Liver (tissue), 9 donors: ENCODE data around the gene HMG20A. TPM values are rescaled to one million over a fixed set of nuclear protein-coding genes. Genes with fewer than 3 reads are reported as not detected.
A peak's percentile ranks its signal among the peaks of the same experiment; 100 is the strongest.

Experiments used
- DNase-seq: peaks from one replicate; pipeline ENCODE4 v3.0.0-alpha.2; 2017; ENCODE audit warnings: low spot score
- H3K27ac ChIP-seq, 2 donors: one replicate each; pipeline ENCODE4 v1.7.0; 2013; ENCODE audit warnings: inconsistent platforms in 2 of 2, low read length in 2 of 2, control low read depth in 1 of 2, low read depth in 1 of 2, mild to moderate bottlenecking in 1 of 2
- H3K27me3 ChIP-seq, 4 donors: one replicate each; pipeline versions ENCODE4 v1.6.1 to v1.7.0; 2013; ENCODE audit warnings: low read length in 3 of 4, inconsistent platforms in 1 of 4, mild to moderate bottlenecking in 1 of 4, moderate library complexity in 1 of 4; ENCODE audit not compliant: control insufficient read depth in 4 of 4, insufficient read depth in 4 of 4
- H3K36me3 ChIP-seq, 4 donors: one replicate each; pipeline versions ENCODE4 v1.6.1 to v1.7.0; 2013; ENCODE audit warnings: low read length in 3 of 4, mild to moderate bottlenecking in 3 of 4, low read depth in 1 of 4, moderate library complexity in 1 of 4; ENCODE audit not compliant: control insufficient read depth in 4 of 4, insufficient read depth in 3 of 4
- H3K4me1 ChIP-seq, 4 donors: one replicate each; pipeline versions ENCODE4 v1.6.1 to v1.7.0; 2013; ENCODE audit warnings: low read length in 3 of 4, mild to moderate bottlenecking in 3 of 4, moderate library complexity in 1 of 4; ENCODE audit not compliant: control insufficient read depth in 4 of 4, insufficient read depth in 4 of 4
- H3K4me3 ChIP-seq, 3 donors: one replicate each; pipeline versions ENCODE4 v1.6.1 to v1.7.0; 2013; ENCODE audit warnings: low read length in 3 of 3, control low read depth in 1 of 3, low read depth in 1 of 3, mild to moderate bottlenecking in 1 of 3
- H3K9ac ChIP-seq, 2 donors: one replicate each; pipeline ENCODE4 v1.7.0; 2013; ENCODE audit warnings: low read length in 2 of 2, mild to moderate bottlenecking in 2 of 2, moderate library complexity in 2 of 2, control low read depth in 1 of 2, low read depth in 1 of 2
- H3K9me3 ChIP-seq, 4 donors: one replicate each; pipeline versions ENCODE4 v1.6.1 to v1.7.0; 2013; ENCODE audit warnings: low read length in 3 of 4; ENCODE audit not compliant: control insufficient read depth in 4 of 4
- EGR1 ChIP-seq, 2 donors: IDR thresholded peaks; 2 replicates each; pipeline ENCODE4 v1.6.1; 2016 to 2018; ENCODE audit warnings: antibody characterized with exemption in 2 of 2, low read depth in 2 of 2
- FOXA1 ChIP-seq: IDR thresholded peaks from 2 replicates; pipeline ENCODE4 v1.6.1; 2016; ENCODE audit warnings: antibody characterized with exemption
- FOXA2 ChIP-seq: IDR thresholded peaks from 2 replicates; pipeline ENCODE4 v1.6.1; 2016; ENCODE audit warnings: antibody characterized with exemption
- GABPA ChIP-seq, 2 donors: IDR thresholded peaks in 1 of 2; conservative IDR thresholded peaks in 1 of 2; 2 replicates each; pipeline ENCODE4 v1.6.1; 2016; ENCODE audit warnings: antibody characterized with exemption in 2 of 2, mild to moderate bottlenecking in 1 of 2, moderate library complexity in 1 of 2
- HNF4A ChIP-seq, 2 donors: conservative IDR thresholded peaks; 2 replicates each; pipeline ENCODE4 v1.6.1; 2016; ENCODE audit warnings: antibody characterized with exemption in 2 of 2, mild to moderate bottlenecking in 2 of 2
- HNF4G ChIP-seq: IDR thresholded peaks from 2 replicates; pipeline ENCODE4 v1.6.1; 2016; ENCODE audit warnings: antibody characterized with exemption
- JUND ChIP-seq, 2 donors: IDR thresholded peaks; 2 replicates each; pipeline ENCODE4 v1.6.1; 2016; ENCODE audit warnings: antibody characterized with exemption in 2 of 2
- NR2F2 ChIP-seq: IDR thresholded peaks from 2 replicates; pipeline ENCODE4 v1.6.1; 2016; ENCODE audit warnings: antibody characterized with exemption
- RXRA ChIP-seq, 2 donors: IDR thresholded peaks; 2 replicates each; pipeline ENCODE4 v1.6.1; 2017 to 2018; ENCODE audit warnings: antibody characterized with exemption in 2 of 2, mild to moderate bottlenecking in 1 of 2
- SP1 ChIP-seq: IDR thresholded peaks from 2 replicates; pipeline ENCODE4 v1.6.1; 2018; ENCODE audit warnings: antibody characterized with exemption, mild to moderate bottlenecking
- TAF1 ChIP-seq: conservative IDR thresholded peaks from 2 replicates; pipeline ENCODE4 v1.6.1; 2016; ENCODE audit warnings: antibody characterized with exemption, mild to moderate bottlenecking
- YY1 ChIP-seq: IDR thresholded peaks from 2 replicates; pipeline ENCODE4 v1.6.1; 2016; ENCODE audit warnings: antibody characterized with exemption, mild to moderate bottlenecking
- WGBS: extraction: QIAGEN DNeasy Blood & Tissue Kit; methylation state at CpG from one replicate; pipeline ENCODE4 v1.1.7; 2013; 5-methylcytosine and 5-hydroxymethylcytosine counted together
- polyA plus RNA-seq, 2 donors: library from polyadenylated mRNA; stranded (reverse) in 1 of 2; unstranded in 1 of 2; fragments of 200-250 nt in 1 of 2; fragments of >200 nt in 1 of 2; fragmentation: Nextera tagmentation in 1 of 2; extraction: Ambion mirVana in 1 of 2; gene quantifications; one replicate each; pipeline versions ENCODE4 v1.2.1 to v1.2.3, GENCODE V29; 2013 to 2015
- total RNA-seq, 2 donors: library from RNA; depleted of rRNA; stranded (reverse); fragments of >200 nt; gene quantifications; one replicate each; pipeline ENCODE4 v1.2.3, GENCODE V29; 2014
- TF ChIP-seq, protein P1 (sequence below): IDR thresholded peaks from 2 replicates; pipeline ENCODE4 v1.6.1; 2016; ENCODE audit warnings: antibody characterized with exemption, mild to moderate bottlenecking
- TF ChIP-seq, protein P2 (sequence below): IDR thresholded peaks from 2 replicates; pipeline ENCODE4 v1.6.1; 2016; ENCODE audit warnings: antibody characterized with exemption
- TF ChIP-seq, protein P3 (sequence below): IDR thresholded peaks from 2 replicates; pipeline ENCODE4 v1.6.1; 2016; ENCODE audit warnings: antibody characterized with exemption
- TF ChIP-seq, protein P4 (sequence below): IDR thresholded peaks from 2 replicates; pipeline ENCODE4 v1.6.1; 2016; ENCODE audit warnings: antibody characterized with exemption
- donor health status: healthy.
- donor health status: healthy.
- donor health status: healthy.
- donor health status: healthy.
- donor health status: healthy.

The HMG20A gene
- total and polyA plus RNA-seq, 4 donors = 7.7 to 19.4 (median 13.3) TPM

DNA sequence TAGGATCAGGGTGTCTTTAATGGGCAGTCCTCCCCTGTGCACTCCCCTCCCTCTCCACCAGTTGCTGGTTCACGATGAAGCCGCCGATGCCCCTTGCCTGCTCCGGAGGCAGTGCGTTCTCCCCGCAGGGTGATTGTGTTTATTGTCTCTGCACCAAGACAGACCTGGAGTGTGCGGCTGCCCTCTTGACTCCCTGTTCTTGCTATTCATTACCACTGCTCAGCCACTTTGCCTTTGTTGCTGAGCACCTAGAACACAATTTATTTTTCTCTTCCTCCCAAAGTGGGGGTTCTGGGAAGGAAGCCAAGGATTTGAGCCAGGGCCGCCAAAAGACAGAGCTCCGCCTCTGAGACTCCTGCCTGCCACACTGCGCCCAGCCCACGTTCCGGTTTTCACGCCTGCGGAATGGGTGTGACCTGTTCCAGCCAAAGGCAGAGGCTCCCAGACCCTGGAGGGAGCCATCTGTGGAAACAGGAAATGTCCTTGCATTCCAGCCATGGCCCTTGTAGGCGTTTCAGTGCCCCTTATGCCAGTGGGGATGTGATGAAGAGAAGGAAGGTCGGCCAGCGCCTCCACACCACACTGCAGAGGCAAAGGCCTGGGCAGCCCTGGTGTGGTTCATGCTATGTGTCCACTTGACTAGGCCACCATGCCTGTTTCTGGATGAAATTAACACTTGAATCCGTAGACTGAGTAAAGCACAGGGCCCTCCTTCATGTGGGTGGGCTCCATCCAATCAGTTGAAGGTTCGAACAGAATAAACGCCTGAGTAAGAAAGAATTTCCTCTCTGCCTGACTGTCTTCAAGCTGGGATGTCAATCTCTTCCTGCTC lies 85.8 kb downstream of the HMG20A start:
- Histone ChIP-seq H3K27ac (peak overlapping the region in 1 of 2 donors; percentile 47), H3K4me1 (peaks cover 0 to 20% (median 11%) of the 10 kb centered on the region in 4 donors)

DNA sequence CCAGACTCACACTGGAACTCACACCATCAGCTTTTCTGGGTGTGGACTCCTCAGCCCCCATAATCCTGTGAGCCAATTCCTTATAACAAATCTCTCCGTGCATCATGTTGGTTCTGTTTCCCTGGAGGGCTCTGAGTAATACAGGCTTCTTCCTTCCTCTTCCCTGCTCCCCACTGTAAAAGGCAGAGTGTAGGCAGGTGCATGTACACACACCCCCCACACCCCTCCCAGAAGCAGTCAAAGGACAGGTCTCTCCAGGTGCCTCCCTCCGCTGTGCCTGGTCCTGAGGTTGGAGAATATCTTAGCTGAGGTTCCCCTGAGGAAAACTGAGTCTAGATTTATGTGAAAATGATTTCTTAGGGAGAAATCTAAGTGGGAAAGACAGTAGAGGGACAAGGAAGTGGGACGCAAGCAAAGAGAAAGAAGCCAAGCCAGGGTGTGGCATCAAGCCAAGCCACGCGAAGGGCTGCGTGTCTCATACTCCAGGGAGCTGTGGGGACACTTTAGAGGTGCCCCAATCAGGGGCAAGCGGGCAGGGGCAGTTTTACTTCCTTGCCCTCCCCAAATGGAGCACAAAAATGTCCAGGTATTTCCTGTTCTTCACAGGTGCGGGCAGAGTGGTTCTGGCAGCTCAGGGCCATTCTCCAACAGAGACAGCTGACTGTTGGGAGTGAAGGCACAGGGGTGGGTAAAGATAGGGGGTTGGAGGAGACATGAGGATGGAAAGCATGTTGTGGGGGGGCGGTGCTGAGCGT lies 86.6 kb downstream of the HMG20A start:
- Histone ChIP-seq H3K9ac (no peak overlapping the region), H3K27ac (peak overlapping the region; percentile 26 to 47), H3K4me1 (peaks cover 0 to 20% (median 11%) of the 10 kb centered on the region in 4 donors)

More for the DNA sequence above, 85.8 kb downstream of the HMG20A start:
- no peak overlapping the region for H3K4me3 ChIP-seq
- no peak for DNase-seq
- no peaks in the 10 kb centered on the region for H3K27me3 ChIP-seq
- H3K36me3 ChIP-seq = no peaks in the 10 kb centered on the region
- peak; percentile 78 for TF ChIP-seq NR2F2
- TF ChIP-seq, protein P1, sequence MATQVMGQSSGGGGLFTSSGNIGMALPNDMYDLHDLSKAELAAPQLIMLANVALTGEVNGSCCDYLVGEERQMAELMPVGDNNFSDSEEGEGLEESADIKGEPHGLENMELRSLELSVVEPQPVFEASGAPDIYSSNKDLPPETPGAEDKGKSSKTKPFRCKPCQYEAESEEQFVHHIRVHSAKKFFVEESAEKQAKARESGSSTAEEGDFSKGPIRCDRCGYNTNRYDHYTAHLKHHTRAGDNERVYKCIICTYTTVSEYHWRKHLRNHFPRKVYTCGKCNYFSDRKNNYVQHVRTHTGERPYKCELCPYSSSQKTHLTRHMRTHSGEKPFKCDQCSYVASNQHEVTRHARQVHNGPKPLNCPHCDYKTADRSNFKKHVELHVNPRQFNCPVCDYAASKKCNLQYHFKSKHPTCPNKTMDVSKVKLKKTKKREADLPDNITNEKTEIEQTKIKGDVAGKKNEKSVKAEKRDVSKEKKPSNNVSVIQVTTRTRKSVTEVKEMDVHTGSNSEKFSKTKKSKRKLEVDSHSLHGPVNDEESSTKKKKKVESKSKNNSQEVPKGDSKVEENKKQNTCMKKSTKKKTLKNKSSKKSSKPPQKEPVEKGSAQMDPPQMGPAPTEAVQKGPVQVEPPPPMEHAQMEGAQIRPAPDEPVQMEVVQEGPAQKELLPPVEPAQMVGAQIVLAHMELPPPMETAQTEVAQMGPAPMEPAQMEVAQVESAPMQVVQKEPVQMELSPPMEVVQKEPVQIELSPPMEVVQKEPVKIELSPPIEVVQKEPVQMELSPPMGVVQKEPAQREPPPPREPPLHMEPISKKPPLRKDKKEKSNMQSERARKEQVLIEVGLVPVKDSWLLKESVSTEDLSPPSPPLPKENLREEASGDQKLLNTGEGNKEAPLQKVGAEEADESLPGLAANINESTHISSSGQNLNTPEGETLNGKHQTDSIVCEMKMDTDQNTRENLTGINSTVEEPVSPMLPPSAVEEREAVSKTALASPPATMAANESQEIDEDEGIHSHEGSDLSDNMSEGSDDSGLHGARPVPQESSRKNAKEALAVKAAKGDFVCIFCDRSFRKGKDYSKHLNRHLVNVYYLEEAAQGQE = no peak
- peak; percentile 35 for TF ChIP-seq SP1
- TF ChIP-seq JUND (IDR thresholded peaks at IDR 0.05) = no peak
- no peak for TF ChIP-seq HNF4G
- no peak overlapping the region for H3K9ac ChIP-seq
- no peaks in the 10 kb centered on the region for H3K9me3 ChIP-seq
- WGBS = 76% methylated on average over 20 of the region's 20 CpGs

More for the DNA sequence above, 86.6 kb downstream of the HMG20A start:
- Histone ChIP-seq H3K9me3 (no peaks in the 10 kb centered on the region), H3K36me3 (no peaks in the 10 kb centered on the region), H3K4me3 (no peak overlapping the region), H3K27me3 (no peaks in the 10 kb centered on the region)
- TF ChIP-seq HNF4A (conservative IDR thresholded peaks at IDR 0.05) (no peak), JUND (IDR thresholded peaks at IDR 0.05) (no peak), EGR1 (IDR thresholded peaks at IDR 0.05; ENCODE audit: low read depth in 2 of 2) (no peak), YY1 (no peak), FOXA2 (no peak), FOXA1 (no peak), HNF4G (no peak), RXRA (IDR thresholded peaks at IDR 0.05) (no peak), TAF1 (no peak), GABPA (IDR thresholded peaks at IDR 0.05 in 1 of 2, conservative IDR thresholded peaks at IDR 0.05 in 1 of 2) (no peak)
- TF ChIP-seq, protein P2, sequence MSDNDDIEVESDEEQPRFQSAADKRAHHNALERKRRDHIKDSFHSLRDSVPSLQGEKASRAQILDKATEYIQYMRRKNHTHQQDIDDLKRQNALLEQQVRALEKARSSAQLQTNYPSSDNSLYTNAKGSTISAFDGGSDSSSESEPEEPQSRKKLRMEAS = no peak
- TF ChIP-seq, protein P3, sequence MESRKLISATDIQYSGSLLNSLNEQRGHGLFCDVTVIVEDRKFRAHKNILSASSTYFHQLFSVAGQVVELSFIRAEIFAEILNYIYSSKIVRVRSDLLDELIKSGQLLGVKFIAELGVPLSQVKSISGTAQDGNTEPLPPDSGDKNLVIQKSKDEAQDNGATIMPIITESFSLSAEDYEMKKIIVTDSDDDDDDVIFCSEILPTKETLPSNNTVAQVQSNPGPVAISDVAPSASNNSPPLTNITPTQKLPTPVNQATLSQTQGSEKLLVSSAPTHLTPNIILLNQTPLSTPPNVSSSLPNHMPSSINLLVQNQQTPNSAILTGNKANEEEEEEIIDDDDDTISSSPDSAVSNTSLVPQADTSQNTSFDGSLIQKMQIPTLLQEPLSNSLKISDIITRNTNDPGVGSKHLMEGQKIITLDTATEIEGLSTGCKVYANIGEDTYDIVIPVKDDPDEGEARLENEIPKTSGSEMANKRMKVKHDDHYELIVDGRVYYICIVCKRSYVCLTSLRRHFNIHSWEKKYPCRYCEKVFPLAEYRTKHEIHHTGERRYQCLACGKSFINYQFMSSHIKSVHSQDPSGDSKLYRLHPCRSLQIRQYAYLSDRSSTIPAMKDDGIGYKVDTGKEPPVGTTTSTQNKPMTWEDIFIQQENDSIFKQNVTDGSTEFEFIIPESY = no peak
- TF ChIP-seq, protein P4, sequence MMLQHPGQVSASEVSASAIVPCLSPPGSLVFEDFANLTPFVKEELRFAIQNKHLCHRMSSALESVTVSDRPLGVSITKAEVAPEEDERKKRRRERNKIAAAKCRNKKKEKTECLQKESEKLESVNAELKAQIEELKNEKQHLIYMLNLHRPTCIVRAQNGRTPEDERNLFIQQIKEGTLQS = no peak
- no peak for DNase-seq
- 63% methylated on average over 10 of the region's 10 CpGs for WGBS
